ENCODE results near the gene ADAMTS15. TPM values are rescaled to one million over a fixed set of nuclear protein-coding genes. Genes with fewer than 3 reads are reported as not detected.

ADAMTS15 gene
- total RNA-seq, 1 experiment from 2014 or later, result 0.70 TPM

- TF ChIP-seq CTCF (IDR thresholded peaks at IDR 0.05; ENCODE audit: unreplicated experiment), result no peak
- Mint-ChIP-seq H3K4me1 (ENCODE audit: insufficient read depth, unreplicated experiment) (no peaks in the 10 kb centered on the region), H3K36me3 (ENCODE audit: insufficient read depth, unreplicated experiment) (no peaks in the 10 kb centered on the region), H3K4me3 (ENCODE audit: unreplicated experiment) (no peak overlapping the region), H3K27me3 (ENCODE audit: insufficient read depth, unreplicated experiment) (no peaks in the 10 kb centered on the region), H3K9me3 (ENCODE audit: unreplicated experiment) (no peaks in the 10 kb centered on the region), H3K27ac (ENCODE audit: low read depth, unreplicated experiment) (no peak overlapping the region)
- ChIA-PET POLR2A (interaction anchor here (0.6 kb wide), 1 partner anchor 1946 kb away, joined by 3 read pairs; no protein-coding TSS in a partner anchor), CTCF (interaction anchor here (1.1 to 1.3 kb wide), 2 partner anchors 34 to 41 kb away, joined by 3 to 5 read pairs; no protein-coding TSS in a partner anchor)
- no peak for DNase-seq (ENCODE audit: unreplicated experiment)
- intact Hi-C loops (cut with micrococcal nuclease), result no loop called here
- no TSS peak for BruUV-seq (replicated peaks)
These were observed 27.1 kb downstream of the ADAMTS15 start for GRCh38 chr11:130475426-130476053.

GRCh38 chr11:130476200-130476921 is 27.9 kb downstream of the ADAMTS15 start:
- no TSS peak for BruUV-seq (replicated peaks)
- ChIA-PET POLR2A (no interaction called here), CTCF (interaction anchor here (0.6 to 1.4 kb wide), 4 partner anchors 35 to 719 kb away, joined by 3 to 5 read pairs (median 4); no protein-coding TSS in a partner anchor)
- H3K9me3 Mint-ChIP-seq (ENCODE audit: unreplicated experiment), result no peaks in the 10 kb centered on the region
- no peaks in the 10 kb centered on the region for H3K4me1 Mint-ChIP-seq (ENCODE audit: insufficient read depth, unreplicated experiment)
- no peak overlapping the region for H3K27ac Mint-ChIP-seq (ENCODE audit: low read depth, unreplicated experiment)
- no peaks in the 10 kb centered on the region for H3K27me3 Mint-ChIP-seq (ENCODE audit: insufficient read depth, unreplicated experiment)
- no peak overlapping the region for H3K4me3 Mint-ChIP-seq (ENCODE audit: unreplicated experiment)
- no peak for DNase-seq (ENCODE audit: unreplicated experiment)
- no peak for TF ChIP-seq CTCF (IDR thresholded peaks at IDR 0.05; ENCODE audit: unreplicated experiment)
- no peaks in the 10 kb centered on the region for H3K36me3 Mint-ChIP-seq (ENCODE audit: insufficient read depth, unreplicated experiment)
- intact Hi-C loops (cut with micrococcal nuclease), result no loop called here

- POLR2A ChIA-PET, result no interaction called here
- H3K4me1 Mint-ChIP-seq (ENCODE audit: insufficient read depth, unreplicated experiment), result no peaks in the 10 kb centered on the region
- no peaks in the 10 kb centered on the region for H3K36me3 Mint-ChIP-seq (ENCODE audit: insufficient read depth, unreplicated experiment)
- intact Hi-C loops (cut with micrococcal nuclease), result no loop called here
- CTCF ChIA-PET, result interaction anchor here (0.7 to 1.4 kb wide), 4 partner anchors 36 to 719 kb away, joined by 3 to 5 read pairs (median 4); no protein-coding TSS in a partner anchor
- DNase-seq (ENCODE audit: unreplicated experiment), result no peak
- no TSS peak for BruUV-seq (replicated peaks)
- no peak overlapping the region for H3K4me3 Mint-ChIP-seq (ENCODE audit: unreplicated experiment)
- H3K9me3 Mint-ChIP-seq (ENCODE audit: unreplicated experiment), result no peaks in the 10 kb centered on the region
- no peak for TF ChIP-seq CTCF (IDR thresholded peaks at IDR 0.05; ENCODE audit: unreplicated experiment)
- H3K27ac Mint-ChIP-seq (ENCODE audit: low read depth, unreplicated experiment), result no peak overlapping the region
- no peaks in the 10 kb centered on the region for H3K27me3 Mint-ChIP-seq (ENCODE audit: insufficient read depth, unreplicated experiment)
These were observed 28.6 kb downstream of the ADAMTS15 start for GRCh38 chr11:130476922-130477491.

- Mint-ChIP-seq H3K27me3 (ENCODE audit: insufficient read depth, unreplicated experiment) (no peaks in the 10 kb centered on the region), H3K4me3 (ENCODE audit: unreplicated experiment) (no peak overlapping the region), H3K4me1 (ENCODE audit: insufficient read depth, unreplicated experiment) (no peaks in the 10 kb centered on the region), H3K9me3 (ENCODE audit: unreplicated experiment) (no peaks in the 10 kb centered on the region), H3K36me3 (ENCODE audit: insufficient read depth, unreplicated experiment) (no peaks in the 10 kb centered on the region), H3K27ac (ENCODE audit: low read depth, unreplicated experiment) (no peak overlapping the region)
- intact Hi-C loops (cut with micrococcal nuclease), result no loop called here
- ChIA-PET POLR2A (no interaction called here), CTCF (interaction anchor here (0.7 to 1.4 kb wide), 5 partner anchors 43 to 438 kb away, joined by 3 to 4 read pairs (median 3); partner anchors contain the start of gene SNX19)
- DNase-seq (ENCODE audit: unreplicated experiment), result peak; percentile 4
- BruUV-seq (replicated peaks), result no TSS peak
- TF ChIP-seq CTCF (IDR thresholded peaks at IDR 0.05; ENCODE audit: unreplicated experiment), result no peak
These were observed 29.2 kb downstream of the ADAMTS15 start for GRCh38 chr11:130477586-130478203.
